ENCODE measurements around the gene ZCCHC24. TPM values are rescaled to one million over a fixed set of nuclear protein-coding genes. Genes with fewer than 3 reads are reported as not detected.

The ZCCHC24 gene
- total and polyA plus RNA-seq, 11 donors, result 18.7 to 122 (median 49.6) TPM

- intact Hi-C loops (cut with DNase I), result no loop called here
- no peaks in the 10 kb centered on the region for H3K27me3 ChIP-seq
- H3K4me1 ChIP-seq, result peaks cover 0 to 7% (median 0%) of the 10 kb centered on the region in 12 donors
- no peaks in the 10 kb centered on the region for H3K9me3 ChIP-seq
- no peaks in the 10 kb centered on the region for H3K36me3 ChIP-seq
- TF ChIP-seq POLR2A (IDR thresholded peaks at IDR 0.05), result no peak
- no peak for TF ChIP-seq CTCF (IDR thresholded peaks at IDR 0.05)
- H3K4me3 ChIP-seq, result no peak overlapping the region
- ATAC-seq (no peak), DNase-seq (no peak)
- WGBS, 4 donors, result 65 to 86% (median 72%) methylated on average over 7 of the region's 7 CpGs
- no peak overlapping the region for H3K27ac ChIP-seq
Observed at GRCh38 chr10:79336739-79337138, 108.7 kb downstream of the ZCCHC24 start.

- H3K36me3 ChIP-seq, result no peaks in the 10 kb centered on the region
- H3K27ac ChIP-seq, result no peak overlapping the region
- intact Hi-C loops (cut with DNase I), result no loop called here
- H3K4me1 ChIP-seq, result peaks cover 0 to 9% (median 0%) of the 10 kb centered on the region in 12 donors
- no peak for TF ChIP-seq POLR2A (IDR thresholded peaks at IDR 0.05)
- no peak for TF ChIP-seq CTCF (IDR thresholded peaks at IDR 0.05)
- H3K27me3 ChIP-seq, result no peaks in the 10 kb centered on the region
- ATAC-seq, result no peak
- peak in 1 of 5 donors; percentile 5 for DNase-seq
- no peak overlapping the region for H3K4me3 ChIP-seq
- H3K9me3 ChIP-seq, result no peaks in the 10 kb centered on the region
- 92 to 97% (median 97%) methylated on average over 3 of the region's 3 CpGs for WGBS, 4 donors
Observed at GRCh38 chr10:79336276-79336675, 109.1 kb downstream of the ZCCHC24 start.

DNA sequence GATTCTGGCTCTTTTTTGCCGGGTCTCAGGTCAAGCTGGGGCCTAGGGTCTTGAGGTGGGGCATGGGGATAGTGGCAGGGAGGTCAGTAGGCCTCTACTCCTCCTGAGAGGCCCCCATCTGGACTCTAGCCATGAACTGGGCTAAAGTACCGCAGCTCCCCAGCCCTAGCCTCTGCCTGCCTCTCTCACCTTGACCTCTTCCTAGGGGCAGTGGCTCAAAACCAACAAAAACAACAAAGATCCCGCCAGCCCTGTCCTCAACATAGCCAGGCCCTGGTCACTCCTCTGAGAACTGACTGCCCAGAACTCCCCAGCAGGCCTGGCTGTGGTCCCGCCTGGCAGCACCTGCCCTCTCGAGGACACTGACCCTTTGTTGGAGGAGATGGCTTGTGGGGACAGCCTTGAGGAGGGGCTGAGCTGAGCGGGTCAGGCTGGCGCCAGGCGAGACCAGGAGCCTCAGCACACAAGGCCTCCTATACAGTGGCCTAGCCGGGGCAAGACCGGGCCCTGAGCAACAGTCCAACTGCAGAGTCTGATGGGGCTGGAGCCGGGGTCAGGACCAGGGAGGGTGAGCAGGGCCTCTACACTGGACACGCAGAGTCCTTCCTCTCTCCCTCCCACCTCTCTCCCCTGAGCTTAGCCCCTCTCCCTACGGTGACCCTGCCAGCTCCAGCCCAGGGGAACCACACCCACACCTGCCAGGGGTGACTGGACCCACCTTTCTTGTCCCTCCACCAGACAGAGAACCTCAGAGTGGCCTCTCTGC lies 109.8 kb downstream of the ZCCHC24 start:
- intact Hi-C loops (cut with DNase I), result no loop called here
- no peaks in the 10 kb centered on the region for H3K27me3 ChIP-seq
- TF ChIP-seq CTCF (IDR thresholded peaks at IDR 0.05), result no peak
- no peak for TF ChIP-seq POLR2A (IDR thresholded peaks at IDR 0.05)
- DNase-seq (peak in 1 of 5 donors; percentile 29), ATAC-seq (peak in 2 of 4 donors; percentile 14 to 30)
- 73 to 86% (median 80%) methylated on average over 12 to 13 of the region's 13 CpGs for WGBS, 4 donors
- peaks cover 0 to 10% (median 0%) of the 10 kb centered on the region in 12 donors for H3K4me1 ChIP-seq
- no peaks in the 10 kb centered on the region for H3K9me3 ChIP-seq
- no peak overlapping the region for H3K27ac ChIP-seq
- H3K36me3 ChIP-seq, result no peaks in the 10 kb centered on the region
- H3K4me3 ChIP-seq, result no peak overlapping the region

DNA sequence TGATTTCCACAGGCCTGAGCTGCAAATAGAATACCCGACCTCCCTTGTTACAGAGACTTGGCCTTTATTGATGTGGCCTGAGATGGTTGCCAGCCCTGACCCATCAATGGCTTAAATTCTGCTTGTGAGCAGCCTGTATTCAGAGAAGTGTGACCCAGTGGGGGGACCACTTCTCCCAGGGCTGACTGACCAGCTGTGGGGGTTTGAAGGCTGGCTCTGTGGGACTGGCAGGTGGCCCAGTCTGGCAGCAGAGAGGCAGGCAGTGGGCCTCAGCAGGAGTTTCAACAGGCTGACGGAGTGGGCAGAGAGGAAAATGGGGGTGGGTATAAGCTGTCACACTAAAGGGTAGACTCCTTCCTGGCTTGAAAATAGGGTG lies 110.3 kb downstream of the ZCCHC24 start:
- 63 to 85% (median 74%) methylated on average over 2 of the region's 2 CpGs for WGBS, 4 donors
- ATAC-seq, result no peak
- Histone ChIP-seq H3K4me3 (no peak overlapping the region), H3K27me3 (no peaks in the 10 kb centered on the region), H3K36me3 (no peaks in the 10 kb centered on the region), H3K9me3 (no peaks in the 10 kb centered on the region), H3K27ac (no peak overlapping the region), H3K4me1 (peaks cover 0 to 10% (median 0%) of the 10 kb centered on the region in 12 donors)
- intact Hi-C loops (cut with DNase I), result no loop called here
- no peak for TF ChIP-seq POLR2A (IDR thresholded peaks at IDR 0.05)
- no peak for TF ChIP-seq CTCF (IDR thresholded peaks at IDR 0.05)
- DNase-seq, result peak in 1 of 5 donors; percentile 28
